ENCODE data around the gene FNDC8. TPM values are rescaled to one million over a fixed set of nuclear protein-coding genes. Genes with fewer than 3 reads are reported as not detected.

The FNDC8 gene
- total and polyA plus RNA-seq, 2 donors (not counting 1 experiment from before 2014, with no cell fraction given): not detected

GRCh38 chr17:35141681-35142466, 20.5 kb downstream of the FNDC8 start, which contains the start of gene NLE1:
NLE1 (minus strand) TSS chr17:35142303; CDS start chr17:35142275, 28 bp downstream.
- Histone ChIP-seq H4K20me1 (ENCODE audit: control insufficient read depth, insufficient read depth, low read length, poor library complexity, severe bottlenecking) (no peaks in the 10 kb centered on the region), H3K4me2 (replicated peaks; ENCODE audit: low read depth, low read length, poor library complexity, severe bottlenecking) (peak within 1 kb of the TSS; percentile 96), H3K36me3 (replicated peaks in 1 of 2; ENCODE audit: control extremely low read depth in 1 of 2, control insufficient read depth in 1 of 2, extremely low read depth in 1 of 2, insufficient read depth in 2 of 2, low read length in 1 of 2) (peaks cover 0 to 25% of the 10 kb centered on the region in 2 experiments), H3K27me3 (replicated peaks in 1 of 4; ENCODE audit: control extremely low read depth in 1 of 4, control insufficient read depth in 3 of 4, insufficient read depth in 4 of 4, low read length in 3 of 4) (no peaks in the 10 kb centered on the region), H2AFZ (ENCODE audit: insufficient read depth, low read depth, low read length, poor library complexity, severe bottlenecking) (peak within 1 kb of the TSS; percentile 100), H3K79me2 (ENCODE audit: control insufficient read depth, insufficient read depth, low read length) (peaks cover 22% of the 10 kb centered on the region), H3K27ac (ENCODE audit: low read length in 2 of 2) (peak within 1 kb of the TSS in 1 of 2 donors; percentile 64), H3K4me3 (ENCODE audit: control extremely low read depth in 1 of 5, extremely low read depth in 1 of 5, insufficient read depth in 1 of 5, low read depth in 2 of 5, low read length in 4 of 5) (peak within 1 kb of the TSS; percentile 73 to 93 (median 84)), H3K9me3 (ENCODE audit: control extremely low read depth in 1 of 3, control insufficient read depth in 2 of 3, insufficient read depth in 1 of 3, low read length in 2 of 3) (no peaks in the 10 kb centered on the region), H3K9ac (ENCODE audit: low read length) (peak within 1 kb of the TSS; percentile 87), H3K4me1 (ENCODE audit: control insufficient read depth in 2 of 2, insufficient read depth in 2 of 2, low read length in 2 of 2) (peaks cover 5 to 11% of the 10 kb centered on the region in 2 donors)
- ChIA-PET CTCF (interaction anchor here (0.6 to 1.8 kb wide), 12 partner anchors 14 to 598 kb away, joined by 3 to 7 read pairs (median 4); partner anchors contain the start of genes PEX12, RAD51D and SLFN12L), POLR2A (interaction anchor here (0.7 to 1.5 kb wide), 2 partner anchors 437 to 1560 kb away, joined by 3 to 4 read pairs; partner anchors contain the start of gene PEX12)
- ATAC-seq (ENCODE audit: low read depth) (peak; percentile 98), DNase-seq (peak; percentile 89)
- Mint-ChIP-seq H3K9me3 (ENCODE audit: insufficient read depth) (no peaks in the 10 kb centered on the region), H3K27me3 (no peaks in the 10 kb centered on the region), H3K4me3 (peak within 1 kb of the TSS; percentile 87), H3K4me1 (peaks cover 20% of the 10 kb centered on the region), H3K27ac (peak within 1 kb of the TSS; percentile 56)
- WGBS (ENCODE audit: insufficient coverage): under 1% methylated on average over 53 of the region's 65 CpGs
- intact Hi-C loops (cut with micrococcal nuclease): loop anchor here (1.0 kb wide), 6 partner anchors 23 to 391 kb away; partner anchors contain the start of genes CCT6B, RAD51D and ZNF830
- TF ChIP-seq EZH2 (IDR thresholded peaks at IDR 0.05; ENCODE audit: borderline replicate concordance, insufficient read depth, low read depth, low read length, poor library complexity, severe bottlenecking) (no peak), CTCF (IDR thresholded peaks at IDR 0.05) (peak; percentile 95)
